Measurements from ENCODE around the gene SLC25A42. TPM values are rescaled to one million over a fixed set of nuclear protein-coding genes. Genes with fewer than 3 reads are reported as not detected.

The SLC25A42 gene
- total and polyA plus RNA-seq, 2 donors (not counting 1 experiment from before 2014, with no cell fraction given): 36.5 to 83.9 TPM

DNA sequence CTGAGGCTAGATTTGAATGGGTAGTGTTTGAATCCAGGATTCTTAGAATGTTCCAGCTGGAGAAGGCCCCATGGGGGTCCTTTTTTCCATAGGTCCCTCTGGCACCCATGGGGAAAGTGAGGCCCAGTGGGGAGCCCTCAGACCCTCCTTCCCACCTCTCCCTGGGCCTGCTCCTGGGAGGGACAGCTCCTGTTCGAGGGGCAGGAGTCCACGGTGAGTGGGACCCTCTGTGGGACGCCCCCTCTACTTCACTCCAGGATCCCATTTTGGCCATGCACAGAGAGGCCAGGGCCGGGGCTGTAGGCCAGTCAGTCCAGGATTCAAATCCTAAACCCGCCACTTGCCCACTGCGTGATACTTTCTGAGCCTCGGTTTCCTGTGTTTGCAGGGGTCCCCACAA lies 98.7 kb downstream of the SLC25A42 start:
- Histone ChIP-seq H3K36me3 (replicated peaks in 1 of 2; ENCODE audit: control extremely low read depth in 1 of 2, control insufficient read depth in 1 of 2, extremely low read depth in 1 of 2, insufficient read depth in 2 of 2, low read length in 1 of 2) (no peaks in the 10 kb centered on the region), H2AFZ (ENCODE audit: insufficient read depth, low read depth, low read length, poor library complexity, severe bottlenecking) (no peak overlapping the region), H3K79me2 (ENCODE audit: control insufficient read depth, insufficient read depth, low read length) (no peaks in the 10 kb centered on the region), H3K27ac (ENCODE audit: low read length in 2 of 2) (no peak overlapping the region), H3K9ac (ENCODE audit: low read length) (no peak overlapping the region), H3K4me1 (ENCODE audit: control insufficient read depth in 2 of 2, insufficient read depth in 2 of 2, low read length in 2 of 2) (peaks cover 24 to 49% of the 10 kb centered on the region in 2 donors), H3K4me2 (replicated peaks; ENCODE audit: low read depth, low read length, poor library complexity, severe bottlenecking) (no peak overlapping the region), H3K4me3 (ENCODE audit: control extremely low read depth in 1 of 5, extremely low read depth in 1 of 5, insufficient read depth in 1 of 5, low read depth in 2 of 5, low read length in 4 of 5) (no peak overlapping the region), H3K9me3 (ENCODE audit: control extremely low read depth in 1 of 3, control insufficient read depth in 2 of 3, insufficient read depth in 1 of 3, low read length in 2 of 3) (no peaks in the 10 kb centered on the region), H3K27me3 (replicated peaks in 1 of 4; ENCODE audit: control extremely low read depth in 1 of 4, control insufficient read depth in 3 of 4, insufficient read depth in 4 of 4, low read length in 3 of 4) (no peaks in the 10 kb centered on the region), H4K20me1 (ENCODE audit: control insufficient read depth, insufficient read depth, low read length, poor library complexity, severe bottlenecking) (no peaks in the 10 kb centered on the region)
- intact Hi-C loops (cut with micrococcal nuclease): no loop called here
- POLR2A ChIA-PET: interaction anchor here (0.7 kb wide), 1 partner anchor 353 kb away, joined by 3 read pairs; the partner anchor contains the start of gene TSSK6
- CTCF ChIA-PET: interaction anchor here (1.0 to 5.6 kb wide), 2 partner anchors 12 to 16 kb away, joined by 3 to 48 read pairs; no protein-coding TSS in a partner anchor
- TF ChIP-seq EZH2 (IDR thresholded peaks at IDR 0.05; ENCODE audit: borderline replicate concordance, insufficient read depth, low read depth, low read length, poor library complexity, severe bottlenecking): no peak
- TF ChIP-seq, protein P1, sequence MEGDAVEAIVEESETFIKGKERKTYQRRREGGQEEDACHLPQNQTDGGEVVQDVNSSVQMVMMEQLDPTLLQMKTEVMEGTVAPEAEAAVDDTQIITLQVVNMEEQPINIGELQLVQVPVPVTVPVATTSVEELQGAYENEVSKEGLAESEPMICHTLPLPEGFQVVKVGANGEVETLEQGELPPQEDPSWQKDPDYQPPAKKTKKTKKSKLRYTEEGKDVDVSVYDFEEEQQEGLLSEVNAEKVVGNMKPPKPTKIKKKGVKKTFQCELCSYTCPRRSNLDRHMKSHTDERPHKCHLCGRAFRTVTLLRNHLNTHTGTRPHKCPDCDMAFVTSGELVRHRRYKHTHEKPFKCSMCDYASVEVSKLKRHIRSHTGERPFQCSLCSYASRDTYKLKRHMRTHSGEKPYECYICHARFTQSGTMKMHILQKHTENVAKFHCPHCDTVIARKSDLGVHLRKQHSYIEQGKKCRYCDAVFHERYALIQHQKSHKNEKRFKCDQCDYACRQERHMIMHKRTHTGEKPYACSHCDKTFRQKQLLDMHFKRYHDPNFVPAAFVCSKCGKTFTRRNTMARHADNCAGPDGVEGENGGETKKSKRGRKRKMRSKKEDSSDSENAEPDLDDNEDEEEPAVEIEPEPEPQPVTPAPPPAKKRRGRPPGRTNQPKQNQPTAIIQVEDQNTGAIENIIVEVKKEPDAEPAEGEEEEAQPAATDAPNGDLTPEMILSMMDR (IDR thresholded peaks at IDR 0.05): no peak
- Mint-ChIP-seq H3K27ac (no peak overlapping the region), H3K4me3 (no peak overlapping the region), H3K27me3 (no peaks in the 10 kb centered on the region), H3K9me3 (ENCODE audit: insufficient read depth) (no peaks in the 10 kb centered on the region), H3K4me1 (peaks cover 34% of the 10 kb centered on the region)
- no peak for ATAC-seq (ENCODE audit: low read depth)
- DNase-seq: no peak
- WGBS (ENCODE audit: insufficient coverage): 91% methylated on average over 7 of the region's 7 CpGs

Other genes starting within 250 kb of the SLC25A42 start
- 95.1 and 98.6 TPM in 2 replicates for gene UPF1, start 232.0 kb upstream of the SLC25A42 start, total RNA-seq
- gene UPF1, start 232.0 kb upstream of the SLC25A42 start, polyA plus RNA-seq: 51.9 and 75.1 TPM in 2 replicates
- not detected in 2 replicates for gene CERS1, start 167.8 kb upstream of the SLC25A42 start, total RNA-seq
- not detected in 2 replicates for gene CERS1, start 167.8 kb upstream of the SLC25A42 start, polyA plus RNA-seq
- 153 and 154 TPM in 2 replicates for gene COPE, start 144.6 kb upstream of the SLC25A42 start, total RNA-seq
- gene COPE, start 144.6 kb upstream of the SLC25A42 start, polyA plus RNA-seq: 200 and 279 TPM in 2 replicates
- gene DDX49, start 144.3 kb upstream of the SLC25A42 start, total RNA-seq: 38.9 and 39.5 TPM in 2 replicates
- gene DDX49, start 144.3 kb upstream of the SLC25A42 start, polyA plus RNA-seq: 43.7 and 47.5 TPM in 2 replicates
- 4.7 and 5.9 TPM in 2 replicates for gene HOMER3, start 122.8 kb upstream of the SLC25A42 start, total RNA-seq
- 11.3 and 26.4 TPM in 2 replicates for gene HOMER3, start 122.8 kb upstream of the SLC25A42 start, polyA plus RNA-seq
- 154 and 164 TPM in 2 replicates for gene SUGP2, start 30.5 kb upstream of the SLC25A42 start, total RNA-seq
- gene SUGP2, start 30.5 kb upstream of the SLC25A42 start, polyA plus RNA-seq: 132 and 161 TPM in 2 replicates
- 15.2 TPM in 2 replicates for gene ARMC6, start 30.4 kb upstream of the SLC25A42 start, total RNA-seq
- 19.1 and 27.6 TPM in 2 replicates for gene ARMC6, start 30.4 kb upstream of the SLC25A42 start, polyA plus RNA-seq
- 23.2 and 23.6 TPM in 2 replicates for gene TMEM161A, start 74.5 kb downstream of the SLC25A42 start, total RNA-seq
- gene TMEM161A, start 74.5 kb downstream of the SLC25A42 start, polyA plus RNA-seq: 33.8 and 44.0 TPM in 2 replicates
- 4.1 and 5.5 TPM in 2 replicates for gene MEF2B, start 106.3 kb downstream of the SLC25A42 start, total RNA-seq
- gene MEF2B, start 106.3 kb downstream of the SLC25A42 start, polyA plus RNA-seq: 4.6 and 5.4 TPM in 2 replicates
- gene BORCS8, start 128.2 kb downstream of the SLC25A42 start, total RNA-seq: 62.3 and 63.1 TPM in 2 replicates
- 29.5 and 37.6 TPM in 2 replicates for gene BORCS8, start 128.2 kb downstream of the SLC25A42 start, polyA plus RNA-seq
- gene RFXANK, start 128.3 kb downstream of the SLC25A42 start, total RNA-seq: 77.9 and 80.7 TPM in 2 replicates
- 100 and 101 TPM in 2 replicates for gene RFXANK, start 128.3 kb downstream of the SLC25A42 start, polyA plus RNA-seq
- gene NR2C2AP, start 139.4 kb downstream of the SLC25A42 start, total RNA-seq: 27.1 and 29.3 TPM in 2 replicates
- gene NR2C2AP, start 139.4 kb downstream of the SLC25A42 start, polyA plus RNA-seq: 19.0 and 27.4 TPM in 2 replicates
- gene NCAN, start 148.0 kb downstream of the SLC25A42 start, total RNA-seq: not detected in 2 replicates
- 0.01 and 0.03 TPM in 2 replicates for gene NCAN, start 148.0 kb downstream of the SLC25A42 start, polyA plus RNA-seq
- not detected in 2 replicates for gene TM6SF2, start 209.3 kb downstream of the SLC25A42 start, total RNA-seq
- gene TM6SF2, start 209.3 kb downstream of the SLC25A42 start, polyA plus RNA-seq: not detected in 2 replicates